Measurements from ENCODE around the gene SHQ1.

SHQ1 gene

DNA sequence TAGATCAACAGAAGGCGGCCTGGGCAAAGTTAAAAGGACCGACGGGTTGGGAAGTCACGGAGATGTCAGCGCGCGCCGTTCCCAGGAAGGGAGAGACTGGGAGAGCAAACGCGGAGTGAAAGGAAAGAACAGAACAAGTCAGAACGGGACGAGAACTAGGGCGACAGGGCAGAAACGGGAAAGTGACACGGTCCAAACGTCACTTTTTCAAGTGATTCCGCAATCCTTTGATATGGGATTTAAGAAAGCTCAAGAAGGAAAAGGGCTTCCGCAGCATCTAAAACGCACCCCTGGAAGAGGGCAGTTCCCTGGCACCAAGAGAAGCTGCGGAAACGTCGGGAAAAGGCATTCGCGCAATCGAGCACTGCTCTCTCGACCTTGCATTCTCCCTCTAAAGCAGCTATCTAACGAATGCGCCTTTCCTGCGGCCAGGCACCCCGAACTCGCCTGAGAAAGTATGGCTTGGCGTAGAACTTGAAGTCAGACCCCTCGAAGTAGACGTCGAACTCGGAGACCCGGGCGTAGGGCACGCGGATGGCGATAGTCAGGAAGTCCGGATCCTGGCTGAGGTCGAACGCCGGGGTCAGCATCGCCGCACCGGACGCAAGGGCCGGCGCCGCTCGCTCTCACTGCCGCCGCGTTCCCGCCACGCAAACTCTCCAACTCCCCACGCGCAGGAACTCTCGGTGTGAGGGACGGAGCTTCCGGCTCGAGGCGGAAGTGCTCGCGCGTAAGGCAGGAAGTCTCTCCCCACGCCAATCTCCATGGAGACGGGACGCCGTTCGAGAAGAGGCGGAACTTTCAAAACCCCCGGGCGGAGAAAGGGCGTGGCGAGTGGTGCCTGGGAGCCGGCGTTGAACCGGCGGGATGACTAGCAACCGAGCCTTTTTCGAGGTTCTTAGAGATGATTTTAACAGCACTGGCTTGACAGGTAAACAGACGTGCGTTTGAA is at the start of gene SHQ1:
TSS of gene SHQ1 (minus strand) at position 695 of the 952 bp plus-strand sequence. CDS start at position 590, 105 bp downstream.
- peak; percentile 93 to 94 for DNase-seq

DNA sequence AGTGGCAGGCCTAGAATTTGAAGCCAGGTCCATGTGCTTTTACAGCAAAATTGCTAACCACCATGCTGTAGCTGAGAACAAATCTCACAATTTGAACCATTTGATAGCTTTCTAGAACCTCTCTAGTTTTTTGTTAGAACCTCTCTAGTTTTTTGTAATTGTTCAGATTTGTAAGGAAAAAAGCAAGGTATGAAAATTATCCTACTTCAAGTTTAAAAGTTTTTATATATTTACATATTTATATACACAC is 49.4 kb upstream of the SHQ1 start:
- DNase-seq: no peak

DNA sequence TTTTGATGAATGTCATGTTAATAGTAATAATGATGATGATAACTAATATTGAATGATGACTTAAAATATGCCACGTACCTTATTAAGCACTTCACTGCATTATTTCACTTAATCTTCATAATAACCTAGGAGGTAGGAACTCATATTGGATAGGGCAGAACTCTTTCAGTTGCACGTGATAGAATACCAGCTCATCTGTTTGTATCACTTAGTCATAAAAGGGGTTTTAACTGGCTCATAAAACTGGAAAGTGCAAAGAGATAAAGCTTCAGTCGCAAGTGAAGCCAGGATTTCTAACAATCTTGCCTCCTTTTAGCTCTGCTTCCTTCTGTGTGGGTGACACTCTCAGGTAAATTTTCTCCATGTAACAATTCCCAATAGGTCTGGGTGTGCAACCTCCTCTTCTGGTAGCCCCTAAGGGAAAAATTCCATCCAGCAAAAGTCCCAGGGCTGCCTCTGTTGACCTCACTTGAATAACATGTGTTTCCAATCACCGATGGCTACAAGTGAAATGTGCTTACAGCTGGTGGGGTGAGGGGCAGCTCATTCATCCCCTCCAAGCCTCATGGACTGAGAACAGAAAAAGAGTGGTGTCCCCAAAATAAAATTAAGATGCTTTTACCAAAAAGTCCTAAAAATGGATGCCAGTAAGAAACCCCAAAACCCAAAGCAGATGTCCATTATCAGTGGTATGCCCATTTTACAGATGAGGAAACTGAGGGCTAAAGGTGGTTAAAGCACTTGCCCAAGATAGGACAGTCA is 48.9 kb upstream of the SHQ1 start:
- no peak for DNase-seq

- DNase-seq: peak; percentile 56 to 63
Observed at GRCh38 chr3:72894976-72895552, 46.8 kb upstream of the SHQ1 start.

- no peak for DNase-seq
Observed at GRCh38 chr3:72892870-72893269, 44.6 kb upstream of the SHQ1 start.

GRCh38 chr3:72892081-72892775 is 44.0 kb upstream of the SHQ1 start:
- peak; percentile 37 to 42 for DNase-seq

- no peak for DNase-seq
Observed at GRCh38 chr3:72891053-72891855, 43.0 kb upstream of the SHQ1 start.

- no peak for DNase-seq
Observed at GRCh38 chr3:72890166-72890925, 42.1 kb upstream of the SHQ1 start.

- no peak for DNase-seq
Observed at GRCh38 chr3:72889310-72890165, 41.3 kb upstream of the SHQ1 start.

DNA sequence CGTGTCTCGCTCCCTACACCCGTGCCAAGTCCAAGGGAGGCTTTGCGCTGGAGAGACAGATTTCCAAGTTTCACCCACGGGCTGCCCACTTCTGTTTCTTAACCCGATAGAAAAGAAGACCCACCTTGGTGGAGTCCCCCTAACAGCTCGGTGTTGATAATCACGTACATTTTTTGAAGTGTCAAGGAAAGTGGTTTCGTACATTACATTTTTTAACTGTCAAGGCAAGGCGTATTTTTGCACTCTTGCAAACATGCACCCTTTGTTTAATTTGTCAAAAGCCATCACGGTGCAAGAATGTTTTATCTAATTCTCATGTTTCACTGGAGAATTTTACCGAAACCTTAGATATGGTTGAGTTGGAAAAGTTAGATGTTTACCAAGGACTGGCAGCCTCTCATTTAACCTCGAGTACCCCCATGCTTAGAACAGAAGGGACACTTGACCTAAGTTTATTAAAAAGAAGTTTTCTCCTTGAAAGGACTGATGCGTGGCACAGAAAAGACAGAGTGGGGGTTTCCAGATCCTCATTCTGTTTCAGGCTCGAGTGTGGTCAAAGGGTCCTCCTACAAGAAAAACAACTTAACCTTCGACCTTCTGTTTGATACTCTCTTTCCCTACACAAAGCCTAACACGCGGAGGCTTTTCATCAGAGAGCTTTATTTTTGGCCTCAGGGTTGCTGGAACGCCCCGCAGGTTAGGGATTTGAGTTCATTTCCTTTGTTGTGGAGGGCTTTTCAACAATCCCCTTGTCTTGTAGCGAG is 40.5 kb upstream of the SHQ1 start:
- no peak for DNase-seq

DNA sequence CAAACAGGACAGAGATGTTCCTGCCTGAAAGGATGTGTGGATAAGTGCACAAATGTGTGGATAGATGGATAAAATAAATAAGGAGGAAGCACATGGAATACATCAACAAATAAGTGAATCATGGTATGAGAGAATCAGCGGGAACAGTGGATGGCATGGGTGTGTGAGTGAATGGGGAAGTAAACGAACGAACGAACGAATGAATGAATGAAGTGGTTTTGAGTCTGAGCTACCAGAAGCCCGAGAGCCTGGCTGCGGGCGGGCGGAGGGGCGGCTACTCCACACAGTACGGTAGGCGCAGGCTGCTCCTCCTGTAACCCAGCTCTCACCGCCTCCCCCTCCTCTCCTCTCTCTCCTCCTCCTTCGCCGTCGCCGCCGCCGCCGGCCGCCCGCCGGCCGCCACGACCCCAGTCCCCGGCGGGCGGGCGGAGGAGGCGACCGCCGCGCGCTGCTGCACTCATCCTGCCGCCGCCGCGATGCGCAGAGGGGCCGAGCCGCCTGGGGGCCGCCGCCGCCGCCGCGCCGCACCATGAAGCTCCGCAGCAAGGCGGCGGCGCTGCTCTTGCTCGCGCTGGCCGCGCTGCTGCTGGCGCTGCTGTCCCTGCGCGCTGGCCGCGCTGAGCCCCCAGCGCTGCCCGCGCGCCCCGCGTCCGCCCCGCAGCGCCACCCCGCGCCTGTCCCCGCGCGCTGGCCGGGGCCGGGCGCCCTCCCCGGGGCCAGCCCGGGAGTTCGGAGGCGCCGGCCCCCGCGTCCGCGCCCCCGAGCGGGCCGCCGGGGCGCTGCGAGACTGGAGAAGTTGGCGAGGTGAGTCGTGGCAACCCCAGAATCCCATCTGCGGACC is 39.7 kb upstream of the SHQ1 start, which contains the start of gene GXYLT2:
TSS of gene GXYLT2 (plus strand) at position 342 of the 841 bp plus-strand sequence. CDS start at position 530, 188 bp downstream.
- peak; percentile 62 to 63 for DNase-seq

DNA sequence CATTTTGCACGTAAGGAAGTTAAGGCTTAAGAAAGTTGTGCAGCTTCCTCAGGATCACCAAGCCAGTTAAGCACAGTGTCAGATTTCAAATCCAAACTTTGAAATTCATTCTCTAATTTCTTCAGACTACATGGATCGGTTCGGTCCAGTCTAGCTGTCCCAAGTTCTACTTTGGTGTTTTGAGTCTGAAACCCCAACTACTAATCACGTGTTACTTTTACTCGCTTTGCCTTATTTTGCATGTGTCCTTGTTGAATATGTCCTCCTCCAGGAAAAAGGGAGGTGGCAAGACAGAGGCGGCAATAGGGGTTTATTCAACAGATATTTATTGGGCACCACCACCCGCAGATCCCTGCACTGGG is 39.1 kb upstream of the SHQ1 start:
- DNase-seq: peak in 1 of 2 experiments; percentile 20

GRCh38 chr3:72872183-72872582 is 23.9 kb upstream of the SHQ1 start:
- DNase-seq: no peak

- no peak for DNase-seq
Observed at GRCh38 chr3:72862314-72863090, 14.3 kb upstream of the SHQ1 start.

GRCh38 chr3:72860846-72861245 is 12.6 kb upstream of the SHQ1 start:
- no peak for DNase-seq

- DNase-seq: no peak
Observed at GRCh38 chr3:72860053-72860452, 11.8 kb upstream of the SHQ1 start.

GRCh38 chr3:72855001-72855400 is 6.8 kb upstream of the SHQ1 start:
- DNase-seq: no peak

- peak; percentile 32 to 49 for DNase-seq
Observed at GRCh38 chr3:72848703-72849081, 447 bp upstream of the SHQ1 start.
